IPS-18a (cell line): ENCODE results near the gene GAS7.

Experiments used
- H3K27ac ChIP-seq: one replicate; pipeline ENCODE4 v1.5.1; 2013; ENCODE audit warnings: low read length
- H3K27me3 ChIP-seq: one replicate; pipeline ENCODE4 v1.6.1; 2013; ENCODE audit warnings: mild to moderate bottlenecking, low read length; ENCODE audit not compliant: control insufficient read depth, insufficient read depth
- H3K36me3 ChIP-seq: one replicate; pipeline ENCODE4 v1.6.1; 2013; ENCODE audit warnings: low read depth, low read length; ENCODE audit not compliant: control insufficient read depth
- H3K4me1 ChIP-seq: one replicate; pipeline ENCODE4 v1.6.1; 2013; ENCODE audit warnings: low read depth, low read length; ENCODE audit not compliant: control insufficient read depth
- H3K4me3 ChIP-seq: one replicate; pipeline ENCODE4 v1.5.1; 2013; ENCODE audit warnings: low read length
- H3K9ac ChIP-seq: one replicate; pipeline ENCODE4 v1.6.1; 2013; ENCODE audit warnings: mild to moderate bottlenecking, low read length, moderate library complexity
- H3K9me3 ChIP-seq: one replicate; pipeline ENCODE4 v1.6.1; 2013; ENCODE audit warnings: low read depth, low read length; ENCODE audit not compliant: control insufficient read depth

Gene GAS7

GRCh38 chr17:10075919-10076318, 122.5 kb downstream of the GAS7 start:
- no peaks in the 10 kb centered on the region for H3K36me3 ChIP-seq
- H3K4me1 ChIP-seq, result no peaks in the 10 kb centered on the region
- no peak overlapping the region for H3K27ac ChIP-seq

GRCh38 chr17:10073941-10074340, 124.5 kb downstream of the GAS7 start:
- Histone ChIP-seq H3K4me3 (no peak overlapping the region), H3K9ac (no peak overlapping the region), H3K27ac (no peak overlapping the region), H3K4me1 (no peaks in the 10 kb centered on the region), H3K36me3 (no peaks in the 10 kb centered on the region), H3K9me3 (no peaks in the 10 kb centered on the region), H3K27me3 (no peaks in the 10 kb centered on the region)

More at GRCh38 chr17:10075919-10076318, 122.5 kb downstream of the GAS7 start:
- no peak overlapping the region for H3K4me3 ChIP-seq
- H3K27me3 ChIP-seq, result no peaks in the 10 kb centered on the region
- no peak overlapping the region for H3K9ac ChIP-seq
- H3K9me3 ChIP-seq, result no peaks in the 10 kb centered on the region

DNA sequence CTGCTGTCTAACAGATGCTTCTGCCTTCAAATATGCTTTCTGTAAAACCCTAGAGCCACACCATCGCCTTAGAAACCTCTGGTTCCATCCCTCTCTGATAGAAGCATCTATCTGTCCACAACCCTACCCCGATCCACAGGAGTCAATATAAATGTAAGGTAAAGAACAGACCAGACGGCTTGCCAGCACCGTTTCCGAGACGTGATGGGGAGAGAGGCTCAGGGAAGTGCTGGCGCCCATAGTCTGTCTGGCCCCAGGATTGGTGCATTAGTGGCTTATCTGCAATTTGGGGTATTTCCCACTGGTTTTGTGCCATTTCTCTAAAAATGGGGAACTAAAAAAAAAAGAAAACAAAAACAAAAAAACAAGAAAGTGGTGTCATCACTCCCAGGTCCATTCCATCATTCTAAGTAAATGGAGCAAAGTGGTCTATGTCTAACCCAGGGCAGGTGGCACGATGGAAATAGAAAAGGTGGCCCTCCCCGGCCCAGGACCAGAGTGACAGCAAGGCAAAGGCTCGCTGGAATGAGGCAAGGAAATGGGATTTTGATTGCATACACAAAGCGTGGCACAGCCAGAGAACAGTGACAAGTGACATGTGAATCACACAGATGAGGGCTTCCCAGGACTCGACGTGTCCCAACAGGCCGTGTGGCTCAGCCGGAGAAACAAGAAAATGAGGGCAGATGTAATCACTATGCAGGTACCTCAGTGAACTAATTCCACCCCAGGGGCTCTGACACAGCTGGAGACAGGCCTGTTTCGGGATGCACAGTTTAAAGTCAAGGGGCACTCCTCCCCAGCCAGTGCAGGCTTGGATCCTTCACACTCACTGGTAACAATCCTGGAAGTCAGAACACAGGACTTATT, 125.6 kb downstream of the GAS7 start:
- Histone ChIP-seq H3K36me3 (no peaks in the 10 kb centered on the region), H3K27ac (no peak overlapping the region), H3K4me1 (no peaks in the 10 kb centered on the region), H3K9ac (no peak overlapping the region), H3K4me3 (no peak overlapping the region), H3K9me3 (no peaks in the 10 kb centered on the region), H3K27me3 (no peaks in the 10 kb centered on the region)

- Histone ChIP-seq H3K4me3 (no peak overlapping the region), H3K9ac (no peak overlapping the region), H3K36me3 (no peaks in the 10 kb centered on the region), H3K4me1 (no peaks in the 10 kb centered on the region), H3K27me3 (no peaks in the 10 kb centered on the region), H3K27ac (no peak overlapping the region), H3K9me3 (no peaks in the 10 kb centered on the region)
Observed at GRCh38 chr17:10072086-10072485, 126.3 kb downstream of the GAS7 start.

- Histone ChIP-seq H3K9ac (no peak overlapping the region), H3K9me3 (no peaks in the 10 kb centered on the region), H3K4me3 (no peak overlapping the region), H3K36me3 (no peaks in the 10 kb centered on the region), H3K27ac (no peak overlapping the region), H3K4me1 (no peaks in the 10 kb centered on the region), H3K27me3 (no peaks in the 10 kb centered on the region)
Observed at GRCh38 chr17:10071141-10071540, 127.3 kb downstream of the GAS7 start.

GRCh38 chr17:10070690-10071089, 127.7 kb downstream of the GAS7 start:
- no peaks in the 10 kb centered on the region for H3K9me3 ChIP-seq
- H3K4me3 ChIP-seq, result no peak overlapping the region
- no peaks in the 10 kb centered on the region for H3K36me3 ChIP-seq
- no peaks in the 10 kb centered on the region for H3K27me3 ChIP-seq
- H3K4me1 ChIP-seq, result no peaks in the 10 kb centered on the region
- no peak overlapping the region for H3K27ac ChIP-seq
- H3K9ac ChIP-seq, result no peak overlapping the region

GRCh38 chr17:10069301-10069700, 129.1 kb downstream of the GAS7 start:
- Histone ChIP-seq H3K27me3 (no peaks in the 10 kb centered on the region), H3K9me3 (no peaks in the 10 kb centered on the region), H3K9ac (no peak overlapping the region), H3K4me1 (no peaks in the 10 kb centered on the region), H3K27ac (no peak overlapping the region), H3K36me3 (no peaks in the 10 kb centered on the region), H3K4me3 (no peak overlapping the region)

- H3K4me3 ChIP-seq, result no peak overlapping the region
- no peaks in the 10 kb centered on the region for H3K27me3 ChIP-seq
- H3K9ac ChIP-seq, result no peak overlapping the region
- H3K4me1 ChIP-seq, result no peaks in the 10 kb centered on the region
- H3K9me3 ChIP-seq, result no peaks in the 10 kb centered on the region
- no peak overlapping the region for H3K27ac ChIP-seq
- no peaks in the 10 kb centered on the region for H3K36me3 ChIP-seq
Observed at GRCh38 chr17:10067446-10068143, 130.8 kb downstream of the GAS7 start.

GRCh38 chr17:10064536-10064935, 133.9 kb downstream of the GAS7 start:
- no peaks in the 10 kb centered on the region for H3K27me3 ChIP-seq
- no peaks in the 10 kb centered on the region for H3K9me3 ChIP-seq
- no peak overlapping the region for H3K4me3 ChIP-seq
- H3K4me1 ChIP-seq, result no peaks in the 10 kb centered on the region
- H3K9ac ChIP-seq, result no peak overlapping the region
- H3K27ac ChIP-seq, result no peak overlapping the region
- no peaks in the 10 kb centered on the region for H3K36me3 ChIP-seq

- H3K27ac ChIP-seq, result no peak overlapping the region
- H3K9me3 ChIP-seq, result no peaks in the 10 kb centered on the region
- no peaks in the 10 kb centered on the region for H3K27me3 ChIP-seq
- no peak overlapping the region for H3K4me3 ChIP-seq
- no peak overlapping the region for H3K9ac ChIP-seq
- H3K36me3 ChIP-seq, result no peaks in the 10 kb centered on the region
- no peaks in the 10 kb centered on the region for H3K4me1 ChIP-seq
Observed at GRCh38 chr17:10063730-10064241, 134.6 kb downstream of the GAS7 start.

- Histone ChIP-seq H3K4me1 (no peaks in the 10 kb centered on the region), H3K9me3 (no peaks in the 10 kb centered on the region), H3K9ac (no peak overlapping the region), H3K4me3 (no peak overlapping the region), H3K36me3 (no peaks in the 10 kb centered on the region), H3K27ac (no peak overlapping the region), H3K27me3 (no peaks in the 10 kb centered on the region)
Observed at GRCh38 chr17:10062691-10063385, 135.6 kb downstream of the GAS7 start.
